Measurements from ENCODE around the gene PIGO.

The PIGO gene

DNA sequence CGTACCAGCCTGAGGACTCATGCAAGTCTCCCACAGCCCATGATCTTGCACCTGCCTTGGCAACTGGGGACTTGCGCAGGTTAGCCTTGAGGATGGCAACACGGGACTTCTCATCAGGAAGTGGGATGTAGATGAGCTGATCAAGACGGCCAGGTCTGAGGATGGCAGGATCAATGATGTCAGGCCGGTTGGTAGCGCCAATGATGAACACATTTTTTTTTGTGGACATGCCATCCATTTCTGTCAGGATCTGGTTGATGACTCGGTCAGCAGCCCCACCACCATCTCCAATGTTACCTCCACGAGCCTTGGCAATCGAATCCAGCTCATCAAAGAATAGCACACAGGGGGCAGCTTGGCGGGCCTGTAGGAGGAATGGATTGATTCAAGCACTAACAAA lies 37.0 kb downstream of the PIGO start:
- H2AFZ ChIP-seq (ENCODE audit: low read depth, low read length), result no peak overlapping the region

DNA sequence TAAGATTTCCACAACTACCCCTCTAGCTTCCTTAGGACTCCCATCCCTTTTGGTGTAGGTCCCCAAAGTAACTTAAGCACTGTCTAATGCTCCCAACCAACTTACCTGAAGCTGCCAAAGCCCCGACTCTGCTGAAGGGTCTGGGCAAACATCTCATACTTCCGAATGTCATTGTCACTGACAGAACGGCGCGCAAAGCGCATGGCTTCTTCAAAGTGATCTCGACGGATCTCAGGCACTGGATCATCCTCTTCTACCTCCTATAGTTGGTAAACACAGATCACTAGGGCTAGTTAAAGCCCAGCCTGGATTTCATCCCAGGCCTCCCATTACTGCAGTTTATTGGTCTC lies 39.1 kb downstream of the PIGO start:
- Histone ChIP-seq H3K27me3 (ENCODE audit: low read depth, low read length) (no peaks in the 10 kb centered on the region), H4K20me1 (ENCODE audit: insufficient read depth, low read length) (peaks cover 4% of the 10 kb centered on the region), H3K4me2 (ENCODE audit: low read length) (no peak overlapping the region), H3K4me1 (ENCODE audit: low read length) (no peaks in the 10 kb centered on the region), H2AFZ (ENCODE audit: low read depth, low read length) (no peak overlapping the region), H3K27ac (ENCODE audit: low read length) (no peak overlapping the region), H3K4me3 (ENCODE audit: low read length) (no peak overlapping the region), H3K79me2 (ENCODE audit: low read length) (no peaks in the 10 kb centered on the region; the same call in 1 of the 2 replicates), H3K9me3 (ENCODE audit: insufficient read depth, low read length) (no peaks in the 10 kb centered on the region), H3K9ac (ENCODE audit: low read length) (no peak overlapping the region), H3K36me3 (replicated peaks; ENCODE audit: low read depth, low read length) (peaks cover 74% of the 10 kb centered on the region)
- TF ChIP-seq, protein P1, sequence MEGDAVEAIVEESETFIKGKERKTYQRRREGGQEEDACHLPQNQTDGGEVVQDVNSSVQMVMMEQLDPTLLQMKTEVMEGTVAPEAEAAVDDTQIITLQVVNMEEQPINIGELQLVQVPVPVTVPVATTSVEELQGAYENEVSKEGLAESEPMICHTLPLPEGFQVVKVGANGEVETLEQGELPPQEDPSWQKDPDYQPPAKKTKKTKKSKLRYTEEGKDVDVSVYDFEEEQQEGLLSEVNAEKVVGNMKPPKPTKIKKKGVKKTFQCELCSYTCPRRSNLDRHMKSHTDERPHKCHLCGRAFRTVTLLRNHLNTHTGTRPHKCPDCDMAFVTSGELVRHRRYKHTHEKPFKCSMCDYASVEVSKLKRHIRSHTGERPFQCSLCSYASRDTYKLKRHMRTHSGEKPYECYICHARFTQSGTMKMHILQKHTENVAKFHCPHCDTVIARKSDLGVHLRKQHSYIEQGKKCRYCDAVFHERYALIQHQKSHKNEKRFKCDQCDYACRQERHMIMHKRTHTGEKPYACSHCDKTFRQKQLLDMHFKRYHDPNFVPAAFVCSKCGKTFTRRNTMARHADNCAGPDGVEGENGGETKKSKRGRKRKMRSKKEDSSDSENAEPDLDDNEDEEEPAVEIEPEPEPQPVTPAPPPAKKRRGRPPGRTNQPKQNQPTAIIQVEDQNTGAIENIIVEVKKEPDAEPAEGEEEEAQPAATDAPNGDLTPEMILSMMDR (IDR thresholded peaks at IDR 0.05; ENCODE audit: low read depth, low read length), result no peak
- TF ChIP-seq EZH2phosphoT487 (IDR thresholded peaks at IDR 0.05; ENCODE audit: low read depth), result no peak

More for the DNA sequence above, 37.0 kb downstream of the PIGO start:
- peaks cover 4% of the 10 kb centered on the region; the same call in 1 of the 2 replicates for H3K79me2 ChIP-seq (ENCODE audit: low read length)
- H3K4me1 ChIP-seq (ENCODE audit: low read length), result no peaks in the 10 kb centered on the region
- TF ChIP-seq, protein P1 (IDR thresholded peaks at IDR 0.05; ENCODE audit: low read depth, low read length), result no peak
- no peak for TF ChIP-seq EZH2phosphoT487 (IDR thresholded peaks at IDR 0.05; ENCODE audit: low read depth)
- H3K36me3 ChIP-seq (replicated peaks; ENCODE audit: low read depth, low read length), result peaks cover 90% of the 10 kb centered on the region
- H3K4me3 ChIP-seq (ENCODE audit: low read length), result no peak overlapping the region
- no peaks in the 10 kb centered on the region for H3K27me3 ChIP-seq (ENCODE audit: low read depth, low read length)
- H3K27ac ChIP-seq (ENCODE audit: low read length), result no peak overlapping the region
- H3K9ac ChIP-seq (ENCODE audit: low read length), result no peak overlapping the region
- peaks cover 4% of the 10 kb centered on the region for H4K20me1 ChIP-seq (ENCODE audit: insufficient read depth, low read length)
- no peak overlapping the region for H3K4me2 ChIP-seq (ENCODE audit: low read length)
- no peaks in the 10 kb centered on the region for H3K9me3 ChIP-seq (ENCODE audit: insufficient read depth, low read length)

DNA sequence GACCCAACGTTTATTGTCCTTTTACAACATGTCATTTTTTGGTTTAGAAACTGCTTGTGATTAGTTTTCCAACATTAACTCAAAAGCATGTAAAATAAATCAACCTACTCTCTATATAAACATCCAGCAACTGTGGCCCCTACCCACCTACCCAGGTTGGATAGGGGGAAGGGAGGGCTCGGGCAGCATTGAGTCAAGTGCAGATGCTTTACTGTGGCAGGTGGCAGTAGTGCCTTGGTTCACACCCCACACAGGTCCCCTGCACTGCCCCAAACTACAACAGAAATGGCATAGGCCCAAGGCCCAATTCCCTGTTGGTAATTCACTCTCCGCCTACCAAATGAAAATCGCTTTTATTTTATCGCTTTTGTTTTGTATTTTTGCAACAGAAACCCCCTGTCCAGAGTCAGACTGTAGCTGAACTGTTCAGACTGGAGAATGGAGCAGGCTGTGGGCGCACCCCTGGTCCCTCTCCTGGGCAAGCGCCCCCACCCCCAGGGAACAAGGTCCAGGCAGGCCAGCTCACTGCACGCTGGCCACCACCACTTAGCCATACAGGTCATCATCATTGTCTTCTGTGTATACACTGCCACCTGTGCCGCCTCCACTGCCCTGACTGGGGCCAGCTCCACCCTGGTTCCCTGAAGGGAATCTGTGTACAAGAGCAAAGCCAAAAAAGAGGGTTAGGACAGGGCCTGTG lies 39.7 kb downstream of the PIGO start:
- Histone ChIP-seq H3K4me1 (ENCODE audit: low read length) (no peaks in the 10 kb centered on the region), H3K9me3 (ENCODE audit: insufficient read depth, low read length) (no peaks in the 10 kb centered on the region), H3K27ac (ENCODE audit: low read length) (no peak overlapping the region), H2AFZ (ENCODE audit: low read depth, low read length) (no peak overlapping the region), H3K4me3 (ENCODE audit: low read length) (no peak overlapping the region), H3K36me3 (replicated peaks; ENCODE audit: low read depth, low read length) (peaks cover 72% of the 10 kb centered on the region), H3K9ac (ENCODE audit: low read length) (no peak overlapping the region), H3K27me3 (ENCODE audit: low read depth, low read length) (no peaks in the 10 kb centered on the region), H3K4me2 (ENCODE audit: low read length) (no peak overlapping the region), H4K20me1 (ENCODE audit: insufficient read depth, low read length) (peaks cover 3% of the 10 kb centered on the region), H3K79me2 (ENCODE audit: low read length) (no peaks in the 10 kb centered on the region; the same call in 1 of the 2 replicates)
- TF ChIP-seq, protein P1 (IDR thresholded peaks at IDR 0.05; ENCODE audit: low read depth, low read length), result no peak
- no peak for TF ChIP-seq EZH2phosphoT487 (IDR thresholded peaks at IDR 0.05; ENCODE audit: low read depth)

DNA sequence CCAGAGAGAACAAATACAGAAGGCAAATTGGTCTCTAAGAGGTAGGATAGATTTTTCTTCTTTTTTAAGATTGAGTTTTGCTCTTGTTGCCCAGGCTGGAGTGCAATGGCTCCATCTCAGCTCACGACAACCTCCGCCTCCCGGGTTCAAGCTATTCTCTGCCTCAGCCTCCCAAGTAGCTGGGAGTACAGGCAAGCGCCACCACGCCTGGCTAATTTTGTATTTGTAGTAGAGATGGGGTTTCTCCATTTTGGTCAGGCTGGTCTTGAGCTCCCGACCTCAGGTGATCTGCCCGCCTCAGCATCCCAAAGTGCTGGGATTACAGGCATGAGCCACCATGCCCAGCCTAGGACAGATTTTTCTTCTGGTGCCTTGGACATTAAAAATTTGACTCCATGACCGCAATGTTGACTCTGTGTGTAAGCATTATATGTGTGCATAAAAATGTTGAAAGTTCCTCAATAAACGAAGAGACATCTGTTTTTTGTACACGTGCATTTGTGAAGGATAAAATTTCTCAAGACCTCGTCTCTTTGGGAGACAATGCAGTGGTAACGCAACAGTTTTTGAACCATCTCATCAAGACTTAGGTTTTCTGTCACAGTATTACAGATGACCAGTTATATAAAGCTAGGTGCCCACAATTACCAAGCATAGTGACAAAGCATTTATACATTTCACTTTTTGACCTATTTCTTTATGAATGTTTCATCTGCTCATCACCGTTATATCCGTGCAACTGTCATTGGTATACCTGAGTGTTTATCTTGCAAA lies 41.3 kb downstream of the PIGO start:
- Histone ChIP-seq H3K36me3 (replicated peaks; ENCODE audit: low read depth, low read length) (peaks cover 66% of the 10 kb centered on the region), H3K27ac (ENCODE audit: low read length) (no peak overlapping the region), H3K4me2 (ENCODE audit: low read length) (no peak overlapping the region), H3K27me3 (ENCODE audit: low read depth, low read length) (no peaks in the 10 kb centered on the region), H2AFZ (ENCODE audit: low read depth, low read length) (no peak overlapping the region), H3K4me3 (ENCODE audit: low read length) (no peak overlapping the region), H4K20me1 (ENCODE audit: insufficient read depth, low read length) (no peaks in the 10 kb centered on the region), H3K79me2 (ENCODE audit: low read length) (no peaks in the 10 kb centered on the region), H3K4me1 (ENCODE audit: low read length) (no peaks in the 10 kb centered on the region), H3K9ac (ENCODE audit: low read length) (no peak overlapping the region), H3K9me3 (ENCODE audit: insufficient read depth, low read length) (no peaks in the 10 kb centered on the region)
- TF ChIP-seq EZH2phosphoT487 (IDR thresholded peaks at IDR 0.05; ENCODE audit: low read depth), result no peak
- TF ChIP-seq, protein P1 (IDR thresholded peaks at IDR 0.05; ENCODE audit: low read depth, low read length), result no peak
